GM10847 (cell line): ENCODE results near the gene ING2.

Experiments
- POLR2A ChIP-seq: IDR thresholded peaks from 2 replicates; pipeline ENCODE4 v1.6.1; 2011; ENCODE audit not compliant: insufficient read length; ENCODE audit errors: extremely low read depth

The ING2 gene

DNA sequence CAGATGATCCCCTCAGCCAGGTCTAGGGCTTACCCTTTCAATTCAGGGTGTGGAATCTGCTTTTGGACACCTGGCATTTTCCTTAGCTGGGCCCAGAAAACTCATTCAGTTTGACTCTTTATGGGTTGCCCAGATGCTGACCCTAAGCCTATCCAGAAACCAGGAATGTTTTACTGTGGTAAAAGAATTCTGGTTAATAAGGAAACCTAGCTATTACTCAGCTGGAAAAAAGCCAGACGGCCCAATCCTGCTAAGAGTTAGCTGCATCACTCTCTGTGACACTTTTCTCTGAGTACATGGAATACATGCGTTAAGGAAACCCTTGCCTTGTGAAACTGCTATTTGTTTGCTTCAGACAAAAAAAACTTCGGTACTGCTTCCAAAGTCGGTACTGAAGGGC, 28.0 kb downstream of the ING2 start:
- no peak for TF ChIP-seq POLR2A

DNA sequence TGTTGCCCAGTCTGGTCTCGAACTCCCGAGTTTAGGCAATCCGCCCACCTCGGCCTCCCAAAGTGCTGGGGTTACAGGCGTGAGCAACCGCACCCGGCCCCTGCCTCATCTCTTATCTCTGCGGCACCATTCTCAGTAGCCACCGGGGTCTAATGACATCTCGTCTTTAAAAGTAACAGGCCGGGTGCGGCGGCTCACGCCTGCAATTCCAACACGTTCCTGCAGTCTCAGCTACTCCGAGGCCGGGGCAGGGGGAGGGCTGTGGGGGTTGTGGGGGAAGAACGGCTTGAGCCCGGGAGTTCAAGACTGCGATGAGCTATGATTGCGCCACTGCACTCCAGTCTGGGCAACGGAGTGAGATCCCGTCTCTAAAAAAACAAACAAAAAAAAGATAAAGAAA, 28.8 kb downstream of the ING2 start:
- TF ChIP-seq POLR2A, result no peak

DNA sequence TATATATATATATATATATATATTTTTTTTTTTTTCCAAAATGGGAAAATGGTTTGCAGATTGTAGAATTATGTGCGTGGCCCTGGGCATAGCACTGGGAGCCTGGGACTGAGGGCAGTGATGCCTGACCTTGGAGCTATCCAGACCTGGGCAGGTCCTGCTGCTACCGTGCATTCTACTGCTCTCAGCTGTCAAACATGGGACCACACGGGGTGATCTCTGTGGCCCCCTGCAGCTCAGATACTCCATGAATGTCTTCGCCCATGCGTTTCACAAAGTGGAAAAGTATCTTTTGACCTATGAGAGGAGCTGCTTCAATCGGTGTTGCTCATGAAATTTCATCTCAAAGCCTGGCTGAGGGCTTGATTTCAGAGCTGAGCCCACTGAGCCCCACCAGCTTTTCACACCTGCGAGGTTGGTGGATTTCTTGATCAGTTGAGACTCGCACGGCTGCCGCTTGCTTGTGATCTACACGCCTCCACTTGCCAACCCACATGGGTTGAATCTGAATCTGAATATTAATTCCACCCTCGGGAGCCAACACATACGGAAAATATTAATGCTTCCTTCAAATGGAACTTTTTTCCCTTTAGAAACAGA, 35.7 kb downstream of the ING2 start:
- TF ChIP-seq POLR2A, result no peak

DNA sequence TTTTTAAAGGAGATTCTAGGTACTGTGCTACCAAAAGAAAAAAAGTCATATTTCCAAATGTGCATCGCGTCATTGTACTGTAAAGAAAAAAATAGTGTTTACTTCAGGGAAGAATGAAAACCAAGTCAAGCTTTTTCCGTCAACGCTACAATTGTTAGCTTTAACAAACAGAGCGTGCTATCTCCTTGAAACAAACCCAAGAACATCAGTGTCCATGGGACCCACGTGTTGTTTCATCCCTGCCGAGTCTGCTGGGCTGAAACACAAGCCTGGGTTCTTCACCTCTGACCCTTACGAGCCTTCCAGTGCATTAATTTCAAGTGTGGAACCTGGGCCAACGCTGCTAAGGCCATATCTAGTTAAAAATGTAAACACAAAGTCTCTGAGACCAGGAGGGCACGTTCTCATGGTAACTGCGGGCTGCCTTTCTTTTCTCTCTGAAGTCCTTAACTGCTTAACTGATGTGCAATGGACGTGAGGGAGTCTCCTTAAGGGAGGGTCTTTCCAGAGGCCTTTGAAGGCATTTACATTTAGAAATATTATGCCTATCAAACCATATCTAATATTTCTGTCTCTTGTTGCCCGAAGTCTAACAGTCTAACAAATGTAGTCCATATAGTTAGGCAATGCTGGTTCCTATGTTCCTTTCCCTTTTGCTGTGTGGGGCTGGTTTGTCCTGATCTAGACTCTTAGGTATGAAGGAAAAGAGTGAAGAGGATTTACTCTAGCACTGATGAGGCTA, 36.3 kb downstream of the ING2 start:
- no peak for TF ChIP-seq POLR2A

DNA sequence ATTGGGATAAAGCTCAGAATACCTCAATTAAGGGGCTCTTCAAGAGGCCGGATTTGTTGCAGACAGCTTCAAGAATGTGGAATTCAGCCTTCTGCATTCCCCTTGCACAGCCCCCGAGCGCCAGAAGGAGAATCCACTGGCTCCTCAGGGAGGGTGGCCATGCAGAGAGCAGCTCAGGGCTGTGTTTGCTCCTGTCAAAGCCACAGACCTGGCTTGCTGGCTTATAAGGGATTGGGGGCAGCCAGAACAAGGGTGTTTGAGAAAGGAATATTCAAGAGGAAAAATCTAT, 36.8 kb downstream of the ING2 start:
- no peak for TF ChIP-seq POLR2A

DNA sequence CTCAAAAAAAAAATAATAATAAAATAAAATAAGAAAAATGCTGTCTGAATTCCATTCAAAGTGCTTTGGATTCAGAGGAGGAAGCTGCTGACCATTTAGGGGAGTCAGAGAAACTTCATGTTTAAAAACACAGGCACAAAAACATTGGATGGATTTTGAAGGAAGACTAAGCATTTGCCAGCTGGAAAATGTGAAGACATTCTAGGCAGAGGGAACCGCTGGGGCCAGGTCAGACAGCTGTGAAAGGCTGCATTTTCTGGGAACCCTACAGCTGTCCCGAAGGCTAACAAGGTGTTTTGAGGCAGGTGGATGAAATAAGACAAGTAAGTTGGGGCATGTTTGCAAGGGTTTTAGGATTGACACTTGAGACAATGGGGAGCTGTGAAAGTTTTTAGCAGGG, 38.6 kb downstream of the ING2 start:
- no peak for TF ChIP-seq POLR2A

DNA sequence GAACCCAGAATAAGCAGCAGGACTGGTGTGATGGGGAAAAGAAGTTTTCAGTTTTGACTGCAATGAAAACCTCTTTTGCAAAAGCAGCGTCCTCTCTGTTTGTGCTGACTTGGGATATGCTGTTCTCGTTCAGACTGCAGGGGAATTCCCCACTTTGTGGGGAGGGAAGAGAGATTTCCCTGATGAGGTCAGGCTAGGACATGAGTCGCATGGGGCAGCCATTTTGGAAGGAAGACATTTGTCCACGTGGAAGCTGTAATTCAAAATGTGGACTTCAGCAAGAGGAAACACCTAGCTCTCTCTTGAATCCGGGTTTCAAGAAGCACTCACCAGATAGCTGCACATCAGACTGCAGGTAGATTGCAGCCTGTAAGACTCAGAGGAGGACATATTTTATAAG, 39.3 kb downstream of the ING2 start:
- no peak for TF ChIP-seq POLR2A

DNA sequence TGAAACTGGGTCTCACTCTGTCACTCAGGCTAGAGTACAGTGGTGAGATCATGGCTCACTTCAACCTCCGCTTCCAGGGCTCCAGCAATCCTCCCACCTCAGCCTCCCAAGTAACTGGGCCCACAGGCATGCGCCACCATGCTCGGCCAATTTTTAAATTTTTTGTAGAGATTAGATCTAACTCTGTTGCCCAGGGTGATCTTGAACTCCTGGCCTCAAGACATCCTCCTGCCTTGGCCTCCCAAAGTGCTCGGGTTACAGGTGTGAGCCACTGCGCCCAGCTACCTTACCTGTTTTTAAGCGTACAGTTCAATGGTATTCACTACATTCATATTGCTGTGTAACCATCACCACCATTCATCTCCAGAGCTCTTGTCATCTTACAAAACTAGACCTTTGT, 41.5 kb downstream of the ING2 start:
- no peak for TF ChIP-seq POLR2A

DNA sequence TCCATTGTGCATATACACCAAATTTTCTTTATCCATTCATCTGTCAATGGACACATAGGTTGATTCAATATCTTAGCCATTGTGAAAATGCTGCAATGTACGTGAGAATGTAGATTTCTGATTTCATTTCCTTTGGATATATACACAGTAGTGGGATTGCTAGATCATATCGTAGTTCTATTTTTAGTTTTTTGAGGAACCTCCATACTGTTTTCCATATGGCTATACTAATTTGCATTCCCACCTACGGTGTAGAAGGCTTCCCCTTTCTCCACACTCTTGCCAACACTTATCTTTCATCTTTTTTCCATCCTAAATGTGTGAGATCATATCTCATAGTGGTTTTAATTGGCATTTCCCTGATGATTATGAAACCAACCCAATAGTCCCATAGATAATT, 43.4 kb downstream of the ING2 start:
- TF ChIP-seq POLR2A, result no peak

DNA sequence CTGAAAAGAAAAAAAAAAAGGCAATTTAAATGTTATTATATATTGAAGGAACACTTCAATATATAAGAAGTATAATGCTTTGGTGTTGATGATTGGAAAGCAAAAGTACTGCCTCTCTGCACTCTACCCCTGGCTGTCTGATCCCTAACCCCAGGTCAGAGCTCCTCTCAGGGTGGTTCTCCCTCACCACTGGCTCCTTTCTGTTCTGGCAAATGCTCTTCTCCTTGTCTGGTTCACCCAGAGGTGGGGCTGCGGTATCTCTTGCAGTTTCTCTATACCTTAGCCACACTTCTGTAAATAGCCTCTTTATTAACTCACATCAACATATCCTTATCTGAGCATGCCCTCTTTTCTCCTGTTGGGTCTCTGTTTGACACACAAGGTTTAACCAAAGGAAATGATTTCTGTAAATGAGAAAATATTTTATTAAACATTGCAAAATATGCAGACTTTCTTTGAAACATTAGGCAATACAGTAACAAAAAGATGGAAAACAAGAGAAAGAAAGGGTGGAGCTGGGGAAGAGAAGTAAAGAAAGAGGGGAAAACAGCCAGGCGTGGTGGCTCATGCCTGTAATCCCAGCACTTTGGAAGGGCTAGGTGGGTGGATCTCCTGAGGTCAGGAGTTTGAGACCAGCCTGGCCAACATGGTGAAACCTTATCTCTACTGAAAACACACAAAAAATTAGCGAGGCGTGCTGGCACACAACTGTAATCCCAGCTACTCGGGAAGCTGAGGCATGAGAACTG, 45.7 kb downstream of the ING2 start:
- no peak for TF ChIP-seq POLR2A

DNA sequence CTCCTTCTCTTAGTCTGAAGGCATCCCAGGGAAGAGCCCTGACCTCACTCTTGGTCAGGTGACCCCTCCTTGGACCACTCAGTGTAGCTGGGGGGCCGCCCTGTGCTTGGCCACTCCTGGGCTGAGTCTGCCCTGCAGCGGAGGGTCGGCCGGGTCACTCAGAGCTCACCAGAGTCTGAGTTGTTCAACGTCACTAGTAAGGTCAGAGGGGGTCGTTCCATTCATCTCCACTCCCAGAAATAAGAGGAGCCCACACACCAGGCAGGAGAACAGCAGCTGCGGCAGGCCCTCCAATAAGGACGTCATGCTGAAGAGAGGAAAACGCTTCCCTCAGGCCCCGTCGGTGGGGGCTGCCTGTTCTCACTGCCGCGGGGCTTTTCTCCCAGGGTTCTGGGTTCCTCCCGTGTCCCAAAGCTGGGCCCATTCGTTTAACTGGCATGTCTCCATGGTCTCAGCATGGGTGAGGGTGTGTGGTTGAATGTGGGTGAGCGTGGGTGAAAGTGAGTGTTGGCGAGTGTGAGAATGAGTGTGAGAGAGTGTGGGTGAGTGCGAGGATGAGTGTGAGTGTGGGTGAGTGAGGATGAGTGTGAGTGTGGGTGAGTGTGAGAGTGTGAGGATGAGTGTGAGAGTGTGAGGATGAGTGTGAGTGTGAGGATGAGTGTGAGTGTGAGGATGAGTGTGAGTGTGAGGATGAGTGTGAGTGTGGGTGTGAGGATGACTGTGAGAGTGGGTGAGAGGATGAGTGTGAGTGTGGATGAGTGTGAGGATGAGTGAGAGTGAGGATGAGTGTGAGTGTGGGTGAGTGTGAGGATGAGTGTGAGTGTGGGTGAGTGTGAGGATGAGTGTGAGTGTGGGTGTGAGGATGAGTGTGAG, 47.7 kb downstream of the ING2 start:
- TF ChIP-seq POLR2A, result no peak

DNA sequence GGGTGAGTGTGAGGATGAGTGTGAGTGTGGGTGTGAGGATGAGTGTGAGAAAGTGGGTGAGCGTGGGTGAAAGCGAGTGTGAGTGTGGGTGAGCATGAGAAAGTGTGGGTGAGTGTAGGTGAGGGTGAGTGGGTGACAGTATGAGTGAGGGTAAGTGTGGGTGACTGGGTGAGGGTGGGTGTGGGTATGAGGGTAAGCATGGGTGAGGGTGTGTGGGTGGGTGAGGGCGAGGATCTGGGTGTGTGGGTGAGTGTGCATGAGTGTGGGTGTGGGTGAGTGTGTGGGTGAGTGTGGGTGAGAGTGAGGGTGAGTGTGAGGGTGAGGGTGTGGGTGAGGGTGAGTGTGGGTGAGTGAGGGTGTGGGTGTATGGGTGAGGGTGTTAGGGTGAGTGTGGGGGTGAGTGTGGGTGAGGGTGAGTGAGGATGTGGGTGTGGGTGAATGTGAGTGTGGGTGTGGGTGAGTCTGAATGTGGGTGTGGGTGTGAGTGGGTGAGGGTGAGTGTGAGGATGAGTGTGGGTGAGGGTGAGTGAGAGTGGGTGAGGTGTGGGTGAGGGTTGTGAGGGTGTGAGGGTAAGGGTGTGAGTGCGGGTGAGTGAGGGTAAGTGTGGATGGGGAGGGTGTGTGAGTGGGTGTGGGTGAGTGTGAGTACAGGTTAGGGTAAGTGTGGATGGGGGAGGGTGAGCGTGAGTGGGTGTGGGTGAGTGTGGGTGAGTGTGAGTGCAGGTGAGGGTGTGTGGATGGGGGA, 48.9 kb downstream of the ING2 start:
- no peak for TF ChIP-seq POLR2A

DNA sequence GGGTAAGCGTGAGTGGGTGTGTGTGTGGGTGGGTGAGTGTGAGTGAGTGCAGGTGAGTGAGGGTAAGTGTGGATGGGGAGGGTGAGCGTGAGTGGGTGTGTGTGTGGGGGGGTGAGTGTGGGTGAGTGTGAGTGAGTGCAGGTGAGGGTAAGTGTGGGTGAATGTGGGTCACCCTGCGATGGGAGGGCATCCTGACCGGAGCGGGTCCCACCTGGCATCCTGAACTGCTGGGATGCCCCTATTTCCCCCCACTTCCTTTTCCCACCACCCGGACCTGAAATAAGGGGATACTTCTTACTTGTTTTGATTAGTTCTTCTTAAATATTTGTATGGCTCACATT, 49.5 kb downstream of the ING2 start:
- TF ChIP-seq POLR2A, result no peak

DNA sequence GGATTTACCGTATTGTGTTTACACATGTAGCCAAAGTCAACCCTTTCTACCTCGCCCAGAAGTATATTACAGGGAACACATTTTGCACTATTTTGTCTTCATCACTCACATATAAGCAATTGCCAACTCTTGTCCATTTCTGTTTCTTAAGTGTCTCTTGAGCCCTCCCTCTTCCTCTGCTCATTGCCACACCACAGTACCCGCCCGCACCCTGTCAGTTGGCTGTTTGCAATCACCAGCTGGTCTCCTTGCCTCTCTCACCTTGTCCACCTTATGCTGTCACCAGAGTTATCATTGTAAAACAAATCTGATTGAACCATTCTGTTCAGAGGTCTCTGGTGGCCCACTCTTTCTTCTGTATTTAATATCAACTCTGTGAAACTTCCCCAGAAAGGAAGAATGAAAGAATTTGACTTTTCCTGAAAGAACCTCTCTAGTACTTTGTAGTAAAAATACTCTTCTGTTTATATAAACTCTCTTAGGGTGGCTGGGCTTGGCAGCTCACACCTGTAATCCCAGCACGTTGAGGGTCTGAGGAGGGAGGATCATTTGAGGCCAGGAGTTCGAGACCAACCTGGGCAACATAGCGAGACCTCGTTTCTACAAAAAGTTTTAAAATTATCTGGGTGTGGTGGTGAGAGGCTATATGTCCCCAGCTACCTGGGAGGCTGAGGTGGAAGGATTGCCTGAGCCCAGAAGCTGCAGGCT, 50.2 kb downstream of the ING2 start:
- no peak for TF ChIP-seq POLR2A
